SK-N-SH (cell line): ENCODE results near the gene ROPN1L.

Source experiments
- CHD2 ChIP-seq: fragments of 150-350 bp; IDR thresholded peaks from 2 replicates; pipeline ENCODE4 v1.6.1; 2018; ENCODE audit warnings: low read length; ENCODE audit not compliant: partially characterized antibody
- CTCF ChIP-seq: fragments of 200-600 bp; sonication (generic); IDR thresholded peaks from 2 replicates; pipeline ENCODE4 v1.6.1; 2017; ENCODE audit warnings: antibody characterized with exemption, mild to moderate bottlenecking, moderate library complexity
- EP300 ChIP-seq, 2 experiments: IDR thresholded peaks; 2 replicates each; pipeline versions ENCODE4 v1.4.0 to v1.6.1; 2012; ENCODE audit warnings: borderline replicate concordance in 1 of 2, low read depth in 1 of 2, low read length in 1 of 2
- FOXJ3 ChIP-seq: sonication (generic); formaldehyde crosslinking; IDR thresholded peaks from 2 replicates; pipeline ENCODE4 v1.5.1; 2020; ENCODE audit warnings: mild to moderate bottlenecking, missing genetic modification reagents
- GABPA ChIP-seq: IDR thresholded peaks from 2 replicates; pipeline ENCODE4 v1.4.0; 2012; ENCODE audit warnings: low read depth, mild to moderate bottlenecking
- POLR2AphosphoS5 ChIP-seq: IDR thresholded peaks from 2 replicates; pipeline ENCODE4 v1.6.1; 2012; ENCODE audit warnings: low read depth, low read length
- SIN3A ChIP-seq: IDR thresholded peaks from 2 replicates; pipeline ENCODE4 v1.6.1; 2012; ENCODE audit warnings: low read depth, mild to moderate bottlenecking, low read length, moderate library complexity, borderline replicate concordance
- TEAD4 ChIP-seq: IDR thresholded peaks from 2 replicates; pipeline ENCODE4 v1.4.0; 2012; ENCODE audit warnings: mild to moderate bottlenecking, borderline replicate concordance; ENCODE audit not compliant: insufficient read depth
- TF ChIP-seq, protein P1 (sequence below): fragments of 150-350 bp; IDR thresholded peaks from 2 replicates; pipeline ENCODE4 v1.6.1; 2017; ENCODE audit warnings: antibody characterized with exemption, low read length, low read depth, borderline replicate concordance
- TF ChIP-seq, protein P2 (sequence below): IDR thresholded peaks from 2 replicates; pipeline ENCODE4 v1.4.0; 2012; ENCODE audit warnings: low read depth, borderline replicate concordance
- TF ChIP-seq, protein P3 (sequence below): IDR thresholded peaks from 2 replicates; pipeline ENCODE4 v1.4.0; 2012; ENCODE audit warnings: low read depth

DNA sequence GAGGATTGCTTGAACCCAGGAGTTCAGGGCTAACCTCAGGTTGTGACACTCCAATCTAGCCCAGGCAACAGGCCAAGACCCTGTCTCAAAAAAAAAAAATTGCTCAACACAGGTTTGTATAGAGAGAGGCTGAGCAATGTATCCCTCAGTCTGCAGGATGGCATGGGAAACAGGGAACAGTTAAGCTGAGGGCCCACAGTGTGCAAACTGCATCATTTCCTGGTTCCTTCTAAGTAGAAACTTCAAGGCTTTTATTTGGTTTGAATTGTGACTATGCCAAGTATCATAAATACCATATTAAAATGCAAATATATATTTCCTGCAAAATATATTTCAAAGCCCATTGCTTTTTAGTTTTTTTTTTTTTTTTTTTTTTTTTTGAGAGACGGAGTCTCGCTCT is 13.7 kb upstream of the ROPN1L start:
- TF ChIP-seq SIN3A (no peak), CTCF (no peak), TEAD4 (no peak), POLR2AphosphoS5 (no peak), FOXJ3 (CRISPR knock-in tag) (no peak), CHD2 (no peak), EP300 (IDR thresholded peaks at IDR 0.05; ENCODE audit: borderline replicate concordance in 1 of 2, low read depth in 1 of 2, low read length in 1 of 2) (no peak), GABPA (no peak)
- TF ChIP-seq, protein P1, sequence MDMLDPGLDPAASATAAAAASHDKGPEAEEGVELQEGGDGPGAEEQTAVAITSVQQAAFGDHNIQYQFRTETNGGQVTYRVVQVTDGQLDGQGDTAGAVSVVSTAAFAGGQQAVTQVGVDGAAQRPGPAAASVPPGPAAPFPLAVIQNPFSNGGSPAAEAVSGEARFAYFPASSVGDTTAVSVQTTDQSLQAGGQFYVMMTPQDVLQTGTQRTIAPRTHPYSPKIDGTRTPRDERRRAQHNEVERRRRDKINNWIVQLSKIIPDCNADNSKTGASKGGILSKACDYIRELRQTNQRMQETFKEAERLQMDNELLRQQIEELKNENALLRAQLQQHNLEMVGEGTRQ: no peak
- TF ChIP-seq, protein P2, sequence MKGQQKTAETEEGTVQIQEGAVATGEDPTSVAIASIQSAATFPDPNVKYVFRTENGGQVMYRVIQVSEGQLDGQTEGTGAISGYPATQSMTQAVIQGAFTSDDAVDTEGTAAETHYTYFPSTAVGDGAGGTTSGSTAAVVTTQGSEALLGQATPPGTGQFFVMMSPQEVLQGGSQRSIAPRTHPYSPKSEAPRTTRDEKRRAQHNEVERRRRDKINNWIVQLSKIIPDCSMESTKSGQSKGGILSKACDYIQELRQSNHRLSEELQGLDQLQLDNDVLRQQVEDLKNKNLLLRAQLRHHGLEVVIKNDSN: no peak
- TF ChIP-seq, protein P3, sequence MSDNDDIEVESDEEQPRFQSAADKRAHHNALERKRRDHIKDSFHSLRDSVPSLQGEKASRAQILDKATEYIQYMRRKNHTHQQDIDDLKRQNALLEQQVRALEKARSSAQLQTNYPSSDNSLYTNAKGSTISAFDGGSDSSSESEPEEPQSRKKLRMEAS: no peak
